ENCODE data around the gene SLC5A2. TPM values are rescaled to one million over a fixed set of nuclear protein-coding genes. Genes with fewer than 3 reads are reported as not detected.
"Not testable (repeated sequence)": the region's sequence is repeated elsewhere in the genome, so short reads cannot be mapped to it uniquely, and the experiment has no call there.

Gene SLC5A2
- total and polyA plus RNA-seq, 2 of the 13 experiments (the other 11 are each of a cell fraction or from before 2014, with no cell fraction given): 0.24 to 0.97 TPM

DNA sequence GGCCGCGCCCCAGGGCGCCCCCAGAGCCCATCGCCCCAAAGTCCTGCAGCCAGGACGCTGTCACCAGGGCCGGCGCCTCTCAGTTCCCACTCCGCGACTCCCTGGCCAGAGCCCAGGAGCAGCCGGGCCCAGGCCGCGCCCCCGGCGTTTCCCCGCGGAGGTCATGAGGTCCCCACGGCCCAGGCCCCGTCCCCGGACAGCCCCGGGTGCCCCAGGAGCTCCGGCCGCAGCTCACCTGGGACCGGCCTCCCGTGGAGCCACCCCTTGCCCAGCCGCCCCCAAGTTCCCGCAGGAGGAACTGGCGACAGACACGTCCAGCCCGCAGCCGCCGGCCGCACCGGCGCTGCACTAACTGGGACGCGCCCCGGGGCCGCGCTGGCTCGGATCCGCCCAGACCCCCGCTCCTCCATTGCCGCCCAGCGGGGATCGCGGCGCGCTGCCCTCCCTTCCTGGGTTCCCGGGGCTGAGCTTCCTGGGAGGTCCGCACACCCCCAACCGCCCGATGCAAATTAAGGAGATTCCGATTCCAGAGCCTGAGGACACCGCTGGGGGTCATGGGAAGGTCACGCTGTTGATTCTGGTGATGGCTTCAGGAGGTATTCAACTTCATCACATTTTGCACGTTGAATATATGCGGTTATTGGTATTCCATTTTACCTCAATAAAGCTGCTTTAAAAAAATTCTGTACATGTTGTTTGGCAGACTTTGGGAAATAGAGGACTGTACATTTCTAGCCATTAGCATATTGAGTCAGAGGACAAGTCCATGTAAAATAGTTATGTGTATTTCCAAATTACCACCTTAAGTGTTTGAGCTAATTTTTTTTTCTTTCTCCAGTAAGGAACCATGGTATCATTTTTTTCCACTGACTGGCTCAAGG, 54.7 kb downstream of the SLC5A2 start (continued):
- TF ChIP-seq, protein P1, sequence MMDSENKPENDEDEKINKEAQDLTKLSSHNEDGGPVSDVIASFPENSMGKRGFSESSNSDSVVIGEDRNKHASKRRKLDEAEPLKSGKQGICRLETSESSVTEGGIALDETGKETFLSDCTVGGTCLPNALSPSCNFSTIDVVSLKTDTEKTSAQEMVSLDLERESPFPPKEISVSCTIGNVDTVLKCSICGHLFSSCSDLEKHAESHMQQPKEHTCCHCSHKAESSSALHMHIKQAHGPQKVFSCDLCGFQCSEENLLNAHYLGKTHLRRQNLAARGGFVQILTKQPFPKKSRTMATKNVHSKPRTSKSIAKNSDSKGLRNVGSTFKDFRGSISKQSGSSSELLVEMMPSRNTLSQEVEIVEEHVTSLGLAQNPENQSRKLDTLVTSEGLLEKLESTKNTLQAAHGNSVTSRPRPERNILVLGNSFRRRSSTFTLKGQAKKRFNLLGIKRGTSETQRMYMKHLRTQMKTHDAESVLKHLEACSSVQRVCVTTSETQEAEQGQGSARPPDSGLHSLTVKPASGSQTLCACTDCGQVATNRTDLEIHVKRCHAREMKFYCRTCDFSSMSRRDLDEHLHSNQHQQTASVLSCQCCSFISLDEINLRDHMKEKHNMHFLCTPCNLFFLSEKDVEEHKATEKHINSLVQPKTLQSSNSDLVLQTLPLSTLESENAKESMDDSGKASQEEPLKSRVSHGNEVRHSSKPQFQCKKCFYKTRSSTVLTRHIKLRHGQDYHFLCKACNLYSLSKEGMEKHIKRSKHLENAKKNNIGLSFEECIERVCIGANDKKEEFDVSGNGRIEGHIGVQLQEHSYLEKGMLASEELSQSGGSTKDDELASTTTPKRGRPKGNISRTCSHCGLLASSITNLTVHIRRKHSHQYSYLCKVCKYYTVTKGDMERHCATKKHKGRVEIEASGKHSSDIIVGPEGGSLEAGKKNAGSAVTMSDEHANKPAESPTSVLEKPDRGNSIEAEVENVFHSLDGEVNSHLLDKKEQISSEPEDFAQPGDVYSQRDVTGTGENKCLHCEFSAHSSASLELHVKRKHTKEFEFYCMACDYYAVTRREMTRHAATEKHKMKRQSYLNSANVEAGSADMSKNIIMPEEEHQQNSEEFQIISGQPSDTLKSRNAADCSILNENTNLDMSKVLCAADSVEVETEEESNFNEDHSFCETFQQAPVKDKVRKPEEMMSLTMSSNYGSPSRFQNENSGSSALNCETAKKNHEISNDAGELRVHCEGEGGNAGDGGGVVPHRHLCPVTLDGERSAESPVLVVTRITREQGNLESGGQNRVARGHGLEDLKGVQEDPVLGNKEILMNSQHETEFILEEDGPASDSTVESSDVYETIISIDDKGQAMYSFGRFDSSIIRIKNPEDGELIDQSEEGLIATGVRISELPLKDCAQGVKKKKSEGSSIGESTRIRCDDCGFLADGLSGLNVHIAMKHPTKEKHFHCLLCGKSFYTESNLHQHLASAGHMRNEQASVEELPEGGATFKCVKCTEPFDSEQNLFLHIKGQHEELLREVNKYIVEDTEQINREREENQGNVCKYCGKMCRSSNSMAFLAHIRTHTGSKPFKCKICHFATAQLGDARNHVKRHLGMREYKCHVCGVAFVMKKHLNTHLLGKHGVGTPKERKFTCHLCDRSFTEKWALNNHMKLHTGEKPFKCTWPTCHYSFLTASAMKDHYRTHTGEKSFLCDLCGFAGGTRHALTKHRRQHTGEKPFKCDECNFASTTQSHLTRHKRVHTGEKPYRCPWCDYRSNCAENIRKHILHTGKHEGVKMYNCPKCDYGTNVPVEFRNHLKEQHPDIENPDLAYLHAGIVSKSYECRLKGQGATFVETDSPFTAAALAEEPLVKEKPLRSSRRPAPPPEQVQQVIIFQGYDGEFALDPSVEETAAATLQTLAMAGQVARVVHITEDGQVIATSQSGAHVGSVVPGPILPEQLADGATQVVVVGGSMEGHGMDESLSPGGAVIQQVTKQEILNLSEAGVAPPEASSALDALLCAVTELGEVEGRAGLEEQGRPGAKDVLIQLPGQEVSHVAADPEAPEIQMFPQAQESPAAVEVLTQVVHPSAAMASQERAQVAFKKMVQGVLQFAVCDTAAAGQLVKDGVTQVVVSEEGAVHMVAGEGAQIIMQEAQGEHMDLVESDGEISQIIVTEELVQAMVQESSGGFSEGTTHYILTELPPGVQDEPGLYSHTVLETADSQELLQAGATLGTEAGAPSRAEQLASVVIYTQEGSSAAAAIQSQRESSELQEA (CRISPR knock-in tag; IDR thresholded peaks at IDR 0.05; ENCODE audit: not compliant biosample characterization): peak; percentile 64
- TF ChIP-seq, protein P2, sequence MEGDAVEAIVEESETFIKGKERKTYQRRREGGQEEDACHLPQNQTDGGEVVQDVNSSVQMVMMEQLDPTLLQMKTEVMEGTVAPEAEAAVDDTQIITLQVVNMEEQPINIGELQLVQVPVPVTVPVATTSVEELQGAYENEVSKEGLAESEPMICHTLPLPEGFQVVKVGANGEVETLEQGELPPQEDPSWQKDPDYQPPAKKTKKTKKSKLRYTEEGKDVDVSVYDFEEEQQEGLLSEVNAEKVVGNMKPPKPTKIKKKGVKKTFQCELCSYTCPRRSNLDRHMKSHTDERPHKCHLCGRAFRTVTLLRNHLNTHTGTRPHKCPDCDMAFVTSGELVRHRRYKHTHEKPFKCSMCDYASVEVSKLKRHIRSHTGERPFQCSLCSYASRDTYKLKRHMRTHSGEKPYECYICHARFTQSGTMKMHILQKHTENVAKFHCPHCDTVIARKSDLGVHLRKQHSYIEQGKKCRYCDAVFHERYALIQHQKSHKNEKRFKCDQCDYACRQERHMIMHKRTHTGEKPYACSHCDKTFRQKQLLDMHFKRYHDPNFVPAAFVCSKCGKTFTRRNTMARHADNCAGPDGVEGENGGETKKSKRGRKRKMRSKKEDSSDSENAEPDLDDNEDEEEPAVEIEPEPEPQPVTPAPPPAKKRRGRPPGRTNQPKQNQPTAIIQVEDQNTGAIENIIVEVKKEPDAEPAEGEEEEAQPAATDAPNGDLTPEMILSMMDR (CRISPR knock-in tag; IDR thresholded peaks at IDR 0.05): peak; percentile 42; the same call in 1 of the 2 replicates

DNA sequence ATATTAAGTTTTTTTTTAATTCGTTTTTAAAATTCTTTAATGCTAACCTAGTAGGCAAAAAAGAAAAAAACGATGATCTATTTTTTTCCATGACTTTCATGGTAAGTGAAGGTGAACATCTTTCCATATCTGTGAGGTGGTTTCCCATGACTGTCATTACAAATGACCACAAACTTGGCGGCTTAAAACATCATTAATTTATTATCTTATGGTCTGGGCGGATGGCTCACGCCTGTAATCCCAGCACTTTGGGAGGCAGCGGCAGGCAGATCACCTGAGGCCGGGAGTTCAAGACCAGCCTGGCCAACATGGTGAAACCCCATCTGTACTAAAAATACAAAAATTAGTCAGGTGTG, 55.3 kb downstream of the SLC5A2 start:
- H3K4me1 ChIP-seq (ENCODE audit: insufficient read depth, low read length); H3K79me2 ChIP-seq (ENCODE audit: insufficient read depth, low read length); H4K20me1 ChIP-seq (ENCODE audit: insufficient read depth, low read length); H2AFZ ChIP-seq (ENCODE audit: low read length); DNase-seq (ENCODE audit: low spot score); FAIRE-seq; POLR2A ChIA-PET; H3K9ac ChIP-seq (ENCODE audit: insufficient read depth, low read depth, low read length); H3K36me3 ChIP-seq (replicated peaks in 1 of 2; ENCODE audit: control insufficient read depth in 1 of 2, insufficient read depth in 2 of 2, low read length in 2 of 2); CTCF ChIA-PET (ENCODE audit: low intra/inter-chr PET ratio, low total read pairs); BruUV-seq (replicated peaks); in situ Hi-C loops (cut with HindIII; ENCODE audit: extremely low pct_ligation_motif_present, low pct_unique_long_range_greater_than_20kb); ATAC-seq; intact Hi-C loops (cut with micrococcal nuclease; ENCODE audit: unreplicated experiment); H3K4me2 ChIP-seq (ENCODE audit: low read depth, low read length); H3K27ac ChIP-seq (ENCODE audit: extremely low read length, insufficient read depth, low read length); H3K4me3 ChIP-seq (replicated peaks in 1 of 3; ENCODE audit: insufficient read depth in 1 of 3, low read depth in 2 of 3, low read length in 3 of 3): not testable (repeated sequence)
- WGBS (ENCODE audit: low lambda C conversion rate): 58% methylated on average over 7 of the region's 7 CpGs
- Histone ChIP-seq H3K27me3 (ENCODE audit: control insufficient read depth in 1 of 2, insufficient read depth in 2 of 2, low read length in 2 of 2) (peaks cover 3 to 27% of the 10 kb centered on the region in 2 experiments; a peak in 4 of 5 replicates), H3K9me3 (ENCODE audit: low read length) (peaks cover 27% of the 10 kb centered on the region)
